ENCODE measurements around the gene RNF44.

DNA sequence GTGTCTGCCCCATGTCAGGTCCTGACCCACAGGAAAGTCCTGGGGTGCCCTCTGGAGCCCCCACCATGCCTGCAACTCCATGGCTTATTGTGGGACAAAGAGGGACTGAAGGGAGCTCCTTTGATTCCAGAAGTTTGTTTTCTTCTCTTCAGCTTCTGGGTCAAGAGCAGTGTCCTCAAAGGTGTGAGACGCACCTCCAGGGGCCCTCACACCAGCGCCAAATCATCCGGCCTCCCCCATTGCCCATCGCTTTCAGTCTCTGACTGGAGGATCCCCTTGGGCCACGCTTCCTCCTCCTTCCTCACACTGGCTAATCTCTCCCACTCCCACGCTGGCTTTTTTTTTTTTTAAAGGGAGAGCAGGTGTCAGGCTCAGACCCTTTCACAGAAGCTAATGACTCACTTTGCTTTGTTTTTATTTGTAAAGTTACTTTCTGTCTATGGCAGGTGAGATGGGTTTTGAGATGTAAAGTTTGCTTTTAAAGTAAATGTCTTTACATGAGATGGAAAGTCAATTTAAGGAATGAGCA, 28.6 kb upstream of the RNF44 start:
- TF ChIP-seq, protein P1, sequence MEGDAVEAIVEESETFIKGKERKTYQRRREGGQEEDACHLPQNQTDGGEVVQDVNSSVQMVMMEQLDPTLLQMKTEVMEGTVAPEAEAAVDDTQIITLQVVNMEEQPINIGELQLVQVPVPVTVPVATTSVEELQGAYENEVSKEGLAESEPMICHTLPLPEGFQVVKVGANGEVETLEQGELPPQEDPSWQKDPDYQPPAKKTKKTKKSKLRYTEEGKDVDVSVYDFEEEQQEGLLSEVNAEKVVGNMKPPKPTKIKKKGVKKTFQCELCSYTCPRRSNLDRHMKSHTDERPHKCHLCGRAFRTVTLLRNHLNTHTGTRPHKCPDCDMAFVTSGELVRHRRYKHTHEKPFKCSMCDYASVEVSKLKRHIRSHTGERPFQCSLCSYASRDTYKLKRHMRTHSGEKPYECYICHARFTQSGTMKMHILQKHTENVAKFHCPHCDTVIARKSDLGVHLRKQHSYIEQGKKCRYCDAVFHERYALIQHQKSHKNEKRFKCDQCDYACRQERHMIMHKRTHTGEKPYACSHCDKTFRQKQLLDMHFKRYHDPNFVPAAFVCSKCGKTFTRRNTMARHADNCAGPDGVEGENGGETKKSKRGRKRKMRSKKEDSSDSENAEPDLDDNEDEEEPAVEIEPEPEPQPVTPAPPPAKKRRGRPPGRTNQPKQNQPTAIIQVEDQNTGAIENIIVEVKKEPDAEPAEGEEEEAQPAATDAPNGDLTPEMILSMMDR (IDR thresholded peaks at IDR 0.05; ENCODE audit: insufficient read depth, low read length, poor library complexity, severe bottlenecking) = no peak
- TF ChIP-seq EZH2phosphoT487 (conservative IDR thresholded peaks at IDR 0.05; ENCODE audit: low read length) = no peak

All from SU-DHL-6 (cell line).